Measurements from ENCODE around the gene PMS2.
A peak's percentile ranks its signal among the peaks of the same experiment; 100 is the strongest.

GRCh38 chr7:6008668-6009611, at the start of gene PMS2, which contains the start of gene AIMP2:
- peak; percentile 80 for TF ChIP-seq POLR2A (IDR thresholded peaks at IDR 0.05)
- TF ChIP-seq CTCF (IDR thresholded peaks at IDR 0.05) = no peak
